Neural cell (in vitro differentiated cells): ENCODE results near the gene STX1A. TPM values are rescaled to one million over a fixed set of nuclear protein-coding genes. Genes with fewer than 3 reads are reported as not detected.

Experiments used
- H2AFZ ChIP-seq: fragments of 200-600, 300-800 bp; sonication (generic), shearing (Covaris generic); 2 replicates; pipeline ENCODE4 v1.6.0; 2014; ENCODE audit warnings: low read depth, mild to moderate bottlenecking, antibody characterized with exemption, low read length, moderate library complexity
- H3F3A ChIP-seq: fragments of 200-600 bp; shearing (Covaris generic); 2 replicates; pipeline ENCODE4 v1.6.1; 2016; ENCODE audit warnings: mild to moderate bottlenecking, moderate library complexity, mixed read lengths, antibody characterized with exemption, low read length; ENCODE audit not compliant: insufficient read depth, poor library complexity, severe bottlenecking
- H3K27ac ChIP-seq: fragments of 200-600, 300-800 bp; sonication (generic), shearing (Covaris generic); 2 replicates; pipeline ENCODE4 v1.5.1; 2014; ENCODE audit warnings: mild to moderate bottlenecking, low read length, moderate library complexity
- H3K27me3 ChIP-seq: fragments of 300-800, 200-600 bp; sonication (generic), shearing (Covaris generic); 2 replicates; pipeline ENCODE4 v1.6.0; 2014; ENCODE audit warnings: mild to moderate bottlenecking, low read depth, low read length, moderate library complexity; ENCODE audit not compliant: insufficient read depth
- H3K36me3 ChIP-seq: fragments of 300-800, 200-600 bp; sonication (generic), shearing (Covaris generic); 2 replicates; pipeline ENCODE4 v1.5.1; 2014; ENCODE audit warnings: mild to moderate bottlenecking, antibody characterized with exemption, low read length, moderate library complexity; ENCODE audit not compliant: insufficient read depth
- H3K4me2 ChIP-seq: fragments of 300-800, 200-600 bp; sonication (generic), shearing (Covaris generic); 2 replicates; pipeline ENCODE4 v1.6.0; 2014; ENCODE audit warnings: mild to moderate bottlenecking, low read length
- H3K4me3 ChIP-seq: fragments of 300-800, 200-600 bp; sonication (generic), shearing (Covaris generic); 2 replicates; pipeline ENCODE4 v1.5.1; 2014; ENCODE audit warnings: mild to moderate bottlenecking, low read length, moderate library complexity
- H3K79me2 ChIP-seq: fragments of 200-600 bp; shearing (Covaris generic); replicated peaks from 2 replicates; pipeline ENCODE4 v1.6.0; 2014; ENCODE audit warnings: mild to moderate bottlenecking, low read length, moderate library complexity; ENCODE audit not compliant: insufficient read depth
- H3K9ac ChIP-seq: fragments of 300-800, 200-600 bp; sonication (generic), shearing (Covaris generic); 2 replicates; pipeline ENCODE4 v1.6.1; 2016; ENCODE audit warnings: mild to moderate bottlenecking, low read length, mixed read lengths
- H3K9me2 ChIP-seq: fragments of 200-600 bp; shearing (Covaris generic); 2 replicates; pipeline ENCODE4 v1.6.1; 2016; ENCODE audit warnings: mild to moderate bottlenecking, low read length, mixed read lengths; ENCODE audit not compliant: insufficient read depth
- H3K9me3 ChIP-seq: fragments of 200-600, 300-800 bp; sonication (generic), shearing (Covaris generic); 2 replicates; pipeline ENCODE4 v1.6.1; 2016; ENCODE audit warnings: mild to moderate bottlenecking, mixed run types, low read length, moderate library complexity, mixed read lengths
- H4K20me1 ChIP-seq: fragments of 200-600 bp; shearing (Covaris generic); 2 replicates; pipeline ENCODE4 v1.6.1; 2016; ENCODE audit warnings: mild to moderate bottlenecking, mixed run types; ENCODE audit not compliant: insufficient read depth
- EP300 ChIP-seq: fragments of 450-650 bp; conservative IDR thresholded peaks from 2 replicates; pipeline ENCODE4 v1.6.1; 2014; ENCODE audit warnings: antibody characterized with exemption, mild to moderate bottlenecking, moderate library complexity; ENCODE audit not compliant: poor library complexity, severe bottlenecking
- EZH2 ChIP-seq: fragments of 200-600, 300-800 bp; shearing (Covaris generic), sonication (generic); IDR thresholded peaks from 2 replicates; pipeline ENCODE4 v1.6.1; 2014; ENCODE audit warnings: antibody characterized with exemption, low read length, borderline replicate concordance, mild to moderate bottlenecking; ENCODE audit not compliant: insufficient read depth, poor library complexity, severe bottlenecking
- MXI1 ChIP-seq: fragments of 450-650 bp; conservative IDR thresholded peaks from 2 replicates; pipeline ENCODE4 v1.6.1; 2014; ENCODE audit warnings: antibody characterized with exemption, mild to moderate bottlenecking; ENCODE audit not compliant: poor library complexity, severe bottlenecking
- POLR2AphosphoS5 ChIP-seq: IDR thresholded peaks from 2 replicates; pipeline ENCODE4 v1.6.1; 2012
- RAD21 ChIP-seq: fragments of 450-650 bp; conservative IDR thresholded peaks from 2 replicates; pipeline ENCODE4 v1.6.1; 2014; ENCODE audit warnings: antibody characterized with exemption, mild to moderate bottlenecking, moderate library complexity
- SMC3 ChIP-seq: fragments of 450-650 bp; conservative IDR thresholded peaks from 2 replicates; pipeline ENCODE4 v1.6.1; 2014; ENCODE audit warnings: antibody characterized with exemption, mild to moderate bottlenecking, moderate library complexity; ENCODE audit not compliant: poor library complexity
- TAF1 ChIP-seq: IDR thresholded peaks from 2 replicates; pipeline ENCODE4 v1.6.1; 2012; ENCODE audit warnings: low read depth
- polyA plus RNA-seq: library from polyadenylated mRNA; depleted of rRNA; stranded (reverse); fragments of >200 nt; gene quantifications from 2 replicates; pipeline ENCODE4 v1.2.3, GENCODE V29; 2014
- TF ChIP-seq, protein P1 (sequence below): fragments of 450-650 bp; IDR thresholded peaks from 2 replicates; pipeline ENCODE4 v1.5.1; 2014; ENCODE audit warnings: antibody characterized with exemption, mild to moderate bottlenecking, moderate library complexity; ENCODE audit not compliant: poor library complexity, severe bottlenecking
- TF ChIP-seq, protein P2 (sequence below): IDR thresholded peaks from 2 replicates; pipeline ENCODE4 v1.6.1; 2012; ENCODE audit warnings: borderline replicate concordance

STX1A gene
- polyA plus RNA-seq, 1 donor from 2014 or later, result 123 TPM

DNA sequence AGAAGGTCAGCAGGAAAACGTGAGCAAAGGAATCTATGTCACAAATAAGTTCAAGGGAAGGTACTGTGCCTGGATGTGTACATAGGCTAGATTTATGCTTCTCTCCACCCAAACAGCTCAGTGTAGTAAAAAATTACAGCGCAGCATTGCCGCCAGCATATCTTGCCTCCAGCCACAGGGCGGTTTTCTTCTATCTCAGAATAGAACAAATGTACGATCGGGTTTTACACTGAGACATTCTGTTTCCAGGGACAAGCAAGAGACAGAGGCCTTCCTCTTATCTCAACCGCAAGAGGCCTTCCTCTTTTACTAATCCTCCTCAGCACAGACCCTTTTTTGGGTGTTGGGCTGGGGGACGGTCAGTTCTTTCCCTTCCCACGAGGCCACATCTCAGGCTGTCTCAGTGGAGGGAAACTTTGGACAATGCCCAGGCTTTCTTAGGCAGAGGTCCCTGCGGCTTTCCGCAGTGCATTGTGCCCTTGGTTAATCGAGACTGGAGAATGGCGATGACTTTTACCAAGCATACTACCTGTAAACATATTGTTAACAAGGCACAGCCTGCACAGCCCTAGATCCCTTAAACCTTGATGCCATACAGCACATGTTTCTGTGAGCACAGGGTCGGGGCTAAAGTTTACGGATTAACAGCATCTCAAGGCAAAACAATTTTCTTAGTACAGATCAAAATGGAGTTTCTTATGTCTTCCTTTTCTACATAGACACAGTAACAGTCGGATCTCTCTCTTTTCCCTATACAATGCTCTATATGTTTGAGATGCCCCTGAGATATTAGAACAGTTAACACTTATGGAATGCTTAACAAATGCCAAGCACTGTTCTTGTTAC is 30.7 kb upstream of the STX1A start:
- H3K4me2 ChIP-seq, result no peak overlapping the region
- H2AFZ ChIP-seq, result no peak overlapping the region
- no peaks in the 10 kb centered on the region for H3K79me2 ChIP-seq
- no peaks in the 10 kb centered on the region for H3K27me3 ChIP-seq
- no peak for TF ChIP-seq SMC3
- no peak for TF ChIP-seq MXI1
- TF ChIP-seq, protein P1, sequence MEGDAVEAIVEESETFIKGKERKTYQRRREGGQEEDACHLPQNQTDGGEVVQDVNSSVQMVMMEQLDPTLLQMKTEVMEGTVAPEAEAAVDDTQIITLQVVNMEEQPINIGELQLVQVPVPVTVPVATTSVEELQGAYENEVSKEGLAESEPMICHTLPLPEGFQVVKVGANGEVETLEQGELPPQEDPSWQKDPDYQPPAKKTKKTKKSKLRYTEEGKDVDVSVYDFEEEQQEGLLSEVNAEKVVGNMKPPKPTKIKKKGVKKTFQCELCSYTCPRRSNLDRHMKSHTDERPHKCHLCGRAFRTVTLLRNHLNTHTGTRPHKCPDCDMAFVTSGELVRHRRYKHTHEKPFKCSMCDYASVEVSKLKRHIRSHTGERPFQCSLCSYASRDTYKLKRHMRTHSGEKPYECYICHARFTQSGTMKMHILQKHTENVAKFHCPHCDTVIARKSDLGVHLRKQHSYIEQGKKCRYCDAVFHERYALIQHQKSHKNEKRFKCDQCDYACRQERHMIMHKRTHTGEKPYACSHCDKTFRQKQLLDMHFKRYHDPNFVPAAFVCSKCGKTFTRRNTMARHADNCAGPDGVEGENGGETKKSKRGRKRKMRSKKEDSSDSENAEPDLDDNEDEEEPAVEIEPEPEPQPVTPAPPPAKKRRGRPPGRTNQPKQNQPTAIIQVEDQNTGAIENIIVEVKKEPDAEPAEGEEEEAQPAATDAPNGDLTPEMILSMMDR, result no peak
- no peaks in the 10 kb centered on the region for H3K9me3 ChIP-seq
- H3K27ac ChIP-seq, result no peak overlapping the region
- no peaks in the 10 kb centered on the region for H3F3A ChIP-seq
- H3K9ac ChIP-seq, result no peak overlapping the region
- H3K4me3 ChIP-seq, result no peak overlapping the region
- no peaks in the 10 kb centered on the region for H3K36me3 ChIP-seq
- H3K9me2 ChIP-seq, result no peaks in the 10 kb centered on the region
- no peaks in the 10 kb centered on the region for H4K20me1 ChIP-seq

- no peaks in the 10 kb centered on the region for H3K27me3 ChIP-seq
- H2AFZ ChIP-seq, result no peak overlapping the region
- H4K20me1 ChIP-seq, result no peaks in the 10 kb centered on the region
- H3K36me3 ChIP-seq, result no peaks in the 10 kb centered on the region
- no peaks in the 10 kb centered on the region for H3K9me3 ChIP-seq
- H3K79me2 ChIP-seq, result no peaks in the 10 kb centered on the region
- H3K9ac ChIP-seq, result no peak overlapping the region
- no peak overlapping the region for H3K27ac ChIP-seq
- no peak overlapping the region for H3K4me2 ChIP-seq
- no peaks in the 10 kb centered on the region for H3F3A ChIP-seq
- no peak for TF ChIP-seq TAF1
- no peak overlapping the region for H3K4me3 ChIP-seq
- no peaks in the 10 kb centered on the region for H3K9me2 ChIP-seq
Measured at GRCh38 chr7:73746378-73746777, 26.9 kb upstream of the STX1A start.

DNA sequence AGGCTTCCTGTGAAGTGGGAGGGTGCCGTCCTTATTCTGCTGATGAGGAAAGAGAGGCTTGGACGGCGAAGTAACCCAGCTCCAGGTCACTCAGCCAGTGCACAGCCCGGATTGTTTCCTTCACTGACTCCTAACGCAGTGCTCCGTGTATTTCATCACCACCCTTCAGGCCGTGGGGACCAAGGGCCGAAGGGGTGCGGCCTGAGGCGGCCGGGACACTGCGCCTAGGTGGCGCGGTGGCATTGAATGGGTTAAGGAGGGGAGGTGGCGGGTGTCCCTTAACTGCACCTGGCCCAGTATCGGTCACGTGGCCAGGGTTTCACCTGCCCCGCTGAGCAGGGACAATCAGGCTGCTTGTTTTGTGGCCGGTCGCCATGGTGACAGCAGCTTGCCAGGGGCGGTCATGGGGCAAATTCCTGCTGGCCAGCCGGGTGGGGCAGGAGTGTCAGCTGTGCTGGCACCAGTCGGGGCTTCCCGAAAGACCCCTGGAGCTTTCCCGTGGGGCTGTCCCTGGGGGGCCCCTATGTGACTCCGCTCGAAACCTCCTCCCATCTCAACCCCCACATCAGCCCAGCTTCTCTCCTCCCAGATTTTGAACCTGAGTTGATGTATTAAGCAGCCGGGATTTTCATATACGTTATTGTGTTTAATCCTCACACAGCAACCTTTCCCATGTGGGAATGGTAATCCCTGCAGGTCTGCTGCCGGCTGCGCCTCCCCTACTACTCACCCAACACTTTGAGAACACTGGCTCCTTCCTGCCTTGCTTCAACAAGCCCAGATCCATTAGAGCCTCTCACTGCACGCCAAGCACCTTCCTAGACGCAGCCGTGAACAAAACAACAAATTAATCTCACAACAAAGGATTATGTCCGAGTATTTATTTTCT is 23.5 kb upstream of the STX1A start:
- Histone ChIP-seq H3K9ac (peak overlapping the region; percentile 41), H4K20me1 (no peaks in the 10 kb centered on the region), H3K4me2 (no peak overlapping the region), H3K27me3 (no peaks in the 10 kb centered on the region), H3F3A (no peaks in the 10 kb centered on the region), H2AFZ (peak overlapping the region; percentile 4), H3K9me3 (no peaks in the 10 kb centered on the region), H3K4me3 (peak overlapping the region; percentile 48), H3K9me2 (no peaks in the 10 kb centered on the region), H3K79me2 (no peaks in the 10 kb centered on the region), H3K27ac (peak overlapping the region; percentile 63), H3K36me3 (no peaks in the 10 kb centered on the region)
- TF ChIP-seq EP300 (peak; percentile 17), SMC3 (no peak), MXI1 (peak; percentile 35), POLR2AphosphoS5 (peak; percentile 34), RAD21 (no peak), EZH2 (no peak), TAF1 (no peak)
- TF ChIP-seq, protein P1, result no peak
- TF ChIP-seq, protein P2, sequence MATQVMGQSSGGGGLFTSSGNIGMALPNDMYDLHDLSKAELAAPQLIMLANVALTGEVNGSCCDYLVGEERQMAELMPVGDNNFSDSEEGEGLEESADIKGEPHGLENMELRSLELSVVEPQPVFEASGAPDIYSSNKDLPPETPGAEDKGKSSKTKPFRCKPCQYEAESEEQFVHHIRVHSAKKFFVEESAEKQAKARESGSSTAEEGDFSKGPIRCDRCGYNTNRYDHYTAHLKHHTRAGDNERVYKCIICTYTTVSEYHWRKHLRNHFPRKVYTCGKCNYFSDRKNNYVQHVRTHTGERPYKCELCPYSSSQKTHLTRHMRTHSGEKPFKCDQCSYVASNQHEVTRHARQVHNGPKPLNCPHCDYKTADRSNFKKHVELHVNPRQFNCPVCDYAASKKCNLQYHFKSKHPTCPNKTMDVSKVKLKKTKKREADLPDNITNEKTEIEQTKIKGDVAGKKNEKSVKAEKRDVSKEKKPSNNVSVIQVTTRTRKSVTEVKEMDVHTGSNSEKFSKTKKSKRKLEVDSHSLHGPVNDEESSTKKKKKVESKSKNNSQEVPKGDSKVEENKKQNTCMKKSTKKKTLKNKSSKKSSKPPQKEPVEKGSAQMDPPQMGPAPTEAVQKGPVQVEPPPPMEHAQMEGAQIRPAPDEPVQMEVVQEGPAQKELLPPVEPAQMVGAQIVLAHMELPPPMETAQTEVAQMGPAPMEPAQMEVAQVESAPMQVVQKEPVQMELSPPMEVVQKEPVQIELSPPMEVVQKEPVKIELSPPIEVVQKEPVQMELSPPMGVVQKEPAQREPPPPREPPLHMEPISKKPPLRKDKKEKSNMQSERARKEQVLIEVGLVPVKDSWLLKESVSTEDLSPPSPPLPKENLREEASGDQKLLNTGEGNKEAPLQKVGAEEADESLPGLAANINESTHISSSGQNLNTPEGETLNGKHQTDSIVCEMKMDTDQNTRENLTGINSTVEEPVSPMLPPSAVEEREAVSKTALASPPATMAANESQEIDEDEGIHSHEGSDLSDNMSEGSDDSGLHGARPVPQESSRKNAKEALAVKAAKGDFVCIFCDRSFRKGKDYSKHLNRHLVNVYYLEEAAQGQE, result no peak
